Coronary artery (tissue), 2 donors: Measurements from ENCODE around the gene PLSCR3.

Experiments
- DNase-seq: peaks from one replicate; pipeline ENCODE4 v3.0.0-alpha.2; 2017; ENCODE audit warnings: low spot score
- H3K27ac ChIP-seq, 2 donors: fragments of 200-600 bp; sonication (generic); one replicate each; pipeline ENCODE4 v1.5.1; 2016 to 2019
- H3K4me3 ChIP-seq: fragments of 200-600 bp; sonication (generic); 2 replicates; pipeline ENCODE4 v1.5.1; 2016; ENCODE audit warnings: mild to moderate bottlenecking, moderate library complexity
- TF ChIP-seq, protein P1 (sequence below): fragments of 200-600 bp; sonication (generic); IDR thresholded peaks from one replicate; pipeline ENCODE4 v1.5.1; 2019; ENCODE audit warnings: antibody characterized with exemption

The PLSCR3 gene

DNA sequence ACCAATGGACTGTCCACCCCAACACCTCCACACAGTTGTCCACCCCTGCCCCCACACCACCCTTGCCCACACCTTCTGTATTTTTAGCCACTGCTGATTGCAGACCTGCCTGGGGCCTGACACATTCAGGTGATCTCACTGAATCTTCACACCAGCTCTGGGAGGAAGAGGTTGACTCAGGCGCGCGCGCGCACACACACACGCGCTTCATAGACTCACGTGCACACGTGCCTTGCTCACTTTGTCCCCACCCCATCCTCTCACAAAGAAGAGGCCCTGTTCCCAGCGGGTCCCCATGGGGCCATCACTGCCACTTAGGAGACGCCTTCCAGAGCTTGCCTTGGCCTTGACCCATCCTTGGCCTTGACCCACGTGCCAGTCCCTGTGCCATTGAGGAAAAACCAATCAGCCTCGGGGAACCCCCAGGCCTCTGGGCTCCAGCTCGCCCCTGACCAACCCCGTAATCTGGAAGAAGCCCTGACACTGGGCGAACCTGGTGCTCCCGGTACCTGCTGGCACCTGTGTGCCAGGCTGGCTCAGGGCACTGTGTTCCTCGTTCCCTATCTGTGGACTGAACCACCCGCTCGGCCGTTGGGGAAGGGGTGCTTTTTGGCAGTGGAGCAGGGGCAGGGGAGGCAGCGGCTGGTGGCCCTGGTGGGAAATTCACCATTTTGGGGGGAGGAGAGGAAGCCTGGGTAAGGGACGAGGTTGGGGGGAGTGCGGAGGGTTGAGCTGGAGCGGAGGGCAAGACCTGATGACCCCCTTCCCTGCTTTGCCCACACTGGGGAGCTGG is 16.5 kb upstream of the PLSCR3 start:
- DNase-seq: no peak
- no peak overlapping the region for H3K27ac ChIP-seq
- no peak overlapping the region for H3K4me3 ChIP-seq
- TF ChIP-seq, protein P1, sequence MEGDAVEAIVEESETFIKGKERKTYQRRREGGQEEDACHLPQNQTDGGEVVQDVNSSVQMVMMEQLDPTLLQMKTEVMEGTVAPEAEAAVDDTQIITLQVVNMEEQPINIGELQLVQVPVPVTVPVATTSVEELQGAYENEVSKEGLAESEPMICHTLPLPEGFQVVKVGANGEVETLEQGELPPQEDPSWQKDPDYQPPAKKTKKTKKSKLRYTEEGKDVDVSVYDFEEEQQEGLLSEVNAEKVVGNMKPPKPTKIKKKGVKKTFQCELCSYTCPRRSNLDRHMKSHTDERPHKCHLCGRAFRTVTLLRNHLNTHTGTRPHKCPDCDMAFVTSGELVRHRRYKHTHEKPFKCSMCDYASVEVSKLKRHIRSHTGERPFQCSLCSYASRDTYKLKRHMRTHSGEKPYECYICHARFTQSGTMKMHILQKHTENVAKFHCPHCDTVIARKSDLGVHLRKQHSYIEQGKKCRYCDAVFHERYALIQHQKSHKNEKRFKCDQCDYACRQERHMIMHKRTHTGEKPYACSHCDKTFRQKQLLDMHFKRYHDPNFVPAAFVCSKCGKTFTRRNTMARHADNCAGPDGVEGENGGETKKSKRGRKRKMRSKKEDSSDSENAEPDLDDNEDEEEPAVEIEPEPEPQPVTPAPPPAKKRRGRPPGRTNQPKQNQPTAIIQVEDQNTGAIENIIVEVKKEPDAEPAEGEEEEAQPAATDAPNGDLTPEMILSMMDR: no peak

DNA sequence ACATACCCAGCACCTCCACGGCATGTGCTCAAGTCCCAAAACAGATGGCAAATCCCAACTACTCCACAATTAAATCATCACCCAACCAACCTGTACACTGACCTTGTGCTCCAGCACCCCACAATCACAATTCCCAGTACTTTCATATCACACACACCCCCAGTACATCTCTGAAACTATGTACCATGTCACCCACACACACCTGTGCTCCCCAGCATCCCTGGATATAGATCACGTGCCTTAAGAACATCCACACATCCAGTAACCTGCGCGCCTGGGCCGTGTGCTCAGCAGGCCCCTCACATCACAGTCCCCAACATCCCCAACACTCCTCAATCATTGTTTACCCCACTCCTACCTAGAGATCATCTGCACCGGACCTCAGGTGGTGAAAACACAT is 15.4 kb upstream of the PLSCR3 start:
- DNase-seq: no peak
- no peak overlapping the region for H3K4me3 ChIP-seq
- TF ChIP-seq, protein P1: no peak
- H3K27ac ChIP-seq: no peak overlapping the region

DNA sequence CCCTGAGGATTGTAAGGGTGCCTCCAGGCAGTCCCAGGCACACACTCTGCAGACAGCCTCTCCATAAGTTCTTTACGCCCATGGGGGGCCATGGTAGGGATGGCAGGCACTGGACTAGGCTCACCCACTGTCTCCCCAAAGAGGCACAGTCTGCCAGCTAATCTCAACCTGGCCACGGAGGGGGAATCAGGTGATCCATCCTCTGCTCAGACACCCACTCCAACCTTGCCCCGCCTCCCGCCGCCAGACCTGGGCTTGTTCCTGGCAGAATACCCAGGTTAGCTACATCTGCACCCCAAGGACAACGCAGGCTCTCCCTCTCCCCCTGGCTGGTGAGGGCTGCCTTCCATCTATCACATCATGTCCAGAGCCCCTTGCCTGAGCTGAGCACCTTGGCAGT is 14.5 kb upstream of the PLSCR3 start:
- TF ChIP-seq, protein P1: no peak
- Histone ChIP-seq H3K4me3 (no peak overlapping the region), H3K27ac (no peak overlapping the region)
- DNase-seq: no peak

DNA sequence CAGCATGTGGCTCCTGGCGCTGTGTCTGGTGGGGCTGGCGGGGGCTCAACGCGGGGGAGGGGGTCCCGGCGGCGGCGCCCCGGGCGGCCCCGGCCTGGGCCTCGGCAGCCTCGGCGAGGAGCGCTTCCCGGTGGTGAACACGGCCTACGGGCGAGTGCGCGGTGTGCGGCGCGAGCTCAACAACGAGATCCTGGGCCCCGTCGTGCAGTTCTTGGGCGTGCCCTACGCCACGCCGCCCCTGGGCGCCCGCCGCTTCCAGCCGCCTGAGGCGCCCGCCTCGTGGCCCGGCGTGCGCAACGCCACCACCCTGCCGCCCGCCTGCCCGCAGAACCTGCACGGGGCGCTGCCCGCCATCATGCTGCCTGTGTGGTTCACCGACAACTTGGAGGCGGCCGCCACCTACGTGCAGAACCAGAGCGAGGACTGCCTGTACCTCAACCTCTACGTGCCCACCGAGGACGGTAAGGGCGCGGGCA is 14.0 kb upstream of the PLSCR3 start:
- DNase-seq: no peak
- TF ChIP-seq, protein P1: no peak
- Histone ChIP-seq H3K27ac (no peak overlapping the region), H3K4me3 (no peak overlapping the region)

DNA sequence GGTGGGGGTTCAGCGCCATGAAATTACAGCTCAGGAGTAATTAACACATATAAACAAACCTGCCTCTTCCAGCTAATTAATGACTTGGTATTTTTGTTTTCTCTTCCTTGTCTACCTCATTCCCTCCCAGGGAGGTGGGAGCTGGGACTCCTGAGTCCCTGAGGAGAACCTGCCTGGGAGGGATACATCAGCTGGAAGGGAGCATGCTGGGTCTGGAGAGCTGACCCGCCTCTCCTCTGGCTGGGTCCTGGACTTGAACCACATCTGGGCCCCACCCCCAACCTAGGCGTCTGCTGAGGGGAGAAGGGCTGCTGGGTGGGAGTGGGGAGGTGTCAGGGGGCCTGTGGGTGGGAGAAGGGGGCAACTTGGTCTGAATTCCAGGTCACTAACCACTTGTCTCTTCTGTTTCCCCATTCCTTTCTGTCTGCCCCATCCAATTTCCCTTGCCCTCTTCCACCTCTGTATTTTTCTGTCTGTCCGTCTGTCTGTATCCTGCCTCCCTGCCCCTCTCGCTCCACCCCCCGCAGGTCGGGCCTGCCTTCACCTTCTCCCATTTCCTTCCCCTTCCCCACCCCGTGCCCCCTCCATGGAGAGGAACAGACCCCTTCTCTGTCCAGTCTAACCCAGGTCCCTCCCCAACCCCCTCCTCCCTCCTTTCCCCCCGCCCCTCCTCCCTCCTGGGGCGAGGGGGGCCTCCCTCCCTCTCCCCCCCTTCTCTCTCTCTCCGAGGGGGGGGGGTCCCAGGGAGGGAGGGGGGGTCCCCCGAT is 13.3 kb upstream of the PLSCR3 start, which contains the start of gene NLGN2:
TSS of gene NLGN2 (plus strand) at position 361 of the 767 bp plus-strand sequence. CDS start 411 bp downstream, outside the sequence.
- H3K27ac ChIP-seq: peak within 1 kb of the TSS in 1 of 2 donors; percentile 3
- H3K4me3 ChIP-seq: no peak within 1 kb of the TSS
- DNase-seq: no peak
- TF ChIP-seq, protein P1: no peak

DNA sequence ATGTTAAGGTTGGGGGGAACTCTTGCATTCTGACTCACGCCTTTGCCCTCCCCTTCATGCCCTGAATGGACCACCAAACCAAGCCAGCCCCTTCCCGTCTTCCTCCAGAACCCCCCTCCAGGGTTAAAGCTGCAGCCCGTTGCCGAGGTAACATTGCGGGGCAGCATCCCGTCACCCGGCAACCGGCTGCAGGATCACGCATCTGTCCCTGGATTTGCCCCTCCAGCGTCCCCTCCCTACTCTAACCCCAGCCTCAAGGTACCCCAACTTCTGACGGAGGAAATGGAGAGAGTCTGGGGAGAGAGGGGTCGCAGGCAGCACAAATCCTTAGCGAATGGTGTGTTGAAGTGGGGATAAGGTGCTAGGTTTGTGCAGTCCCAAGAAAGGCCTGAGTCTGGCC is 12.8 kb upstream of the PLSCR3 start:
- TF ChIP-seq, protein P1: no peak
- DNase-seq: no peak
- no peak overlapping the region for H3K4me3 ChIP-seq
- peak overlapping the region in 1 of 2 donors; percentile 3 for H3K27ac ChIP-seq
